Right kidney (tissue), 9 donors: Measurements from ENCODE around the gene TAF1.
"Not testable (repeated sequence)": the region's sequence is repeated elsewhere in the genome, so short reads cannot be mapped to it uniquely, and the experiment has no call there.

Experiments
- DNase-seq: peaks from one replicate; pipeline ENCODE4 v3.0.0-alpha.2; 2016
- long read RNA-seq, 8 donors: transcript quantifications; one replicate each; lab custom pipeline, GENCODE V29; 2026

TAF1 gene
- long read RNA-seq, donor 1: 0 reads
- long read RNA-seq, donor 2, partial matches to known transcripts: 0 of 1 reads
- long read RNA-seq, donor 2, other reads (novel, unspliced or antisense): 0 of 1 reads
- long read RNA-seq, donor 3, full-length matches to known transcripts: 3 of 3 reads
- long read RNA-seq, donor 3, partial matches to known transcripts: 0 of 3 reads
- long read RNA-seq, donor 3, other reads (novel, unspliced or antisense): 0 of 3 reads
- long read RNA-seq, donor 4, partial matches to known transcripts: 18 of 19 reads
- long read RNA-seq, donor 4, other reads (novel, unspliced or antisense): 0 of 19 reads
- long read RNA-seq, donor 5: 0 reads
- long read RNA-seq, donor 6, partial matches to known transcripts: 17 of 18 reads
- long read RNA-seq, donor 6, other reads (novel, unspliced or antisense): 0 of 18 reads
- long read RNA-seq, donor 7, partial matches to known transcripts: 13 of 15 reads
- long read RNA-seq, donor 7, other reads (novel, unspliced or antisense): 0 of 15 reads
- long read RNA-seq, donor 8: 0 reads

- DNase-seq: peak; percentile 64
Observed at GRCh38 chrX:71365875-71366673, at the start of gene TAF1. TAF1 (plus strand) TSS chrX:71366357; CDS start chrX:71366375, 18 bp downstream.

GRCh38 chrX:71316959-71317358 lies 49.2 kb upstream of the TAF1 start:
- not testable (repeated sequence) for DNase-seq

DNA sequence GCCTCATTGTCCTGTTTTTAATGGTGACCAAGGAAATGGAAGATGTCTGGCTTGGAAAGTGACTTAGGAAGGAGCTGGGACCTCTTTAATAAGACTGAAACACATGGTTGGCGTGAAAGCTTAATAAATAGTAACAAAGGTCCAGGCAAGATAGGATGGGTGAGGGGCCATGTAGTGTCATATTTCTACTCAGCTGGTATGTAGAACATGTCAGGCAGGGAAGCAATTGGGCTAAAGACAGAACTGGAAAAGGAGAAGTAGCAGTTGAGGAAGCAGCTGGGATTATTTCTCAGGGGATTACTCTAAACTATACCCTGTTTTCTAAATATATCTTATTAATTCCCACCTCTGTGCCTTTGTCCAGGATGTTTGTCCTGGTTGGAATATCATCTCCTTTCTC lies 46.0 kb upstream of the TAF1 start:
- DNase-seq: no peak

- no peak for DNase-seq
Observed at GRCh38 chrX:71321731-71322130, 44.4 kb upstream of the TAF1 start.

DNA sequence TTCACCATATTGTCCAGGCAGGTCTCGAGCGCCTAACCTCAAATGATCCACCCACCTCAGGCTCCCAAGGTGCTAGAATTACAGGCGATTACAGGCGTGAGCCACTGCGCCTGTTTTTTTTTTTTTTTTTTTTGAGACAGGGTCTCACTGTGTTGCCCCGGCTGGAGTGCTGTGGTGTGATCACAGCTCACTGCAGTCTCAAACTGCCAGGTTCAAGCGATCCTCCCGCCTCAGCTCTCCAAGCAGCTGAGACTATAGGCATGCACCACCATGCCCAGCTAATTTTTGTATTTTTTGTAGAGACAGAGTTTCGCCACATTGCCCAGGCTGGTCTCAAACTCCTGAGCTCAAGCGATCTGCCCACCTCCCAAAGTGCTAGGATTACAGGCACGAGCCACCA lies 41.7 kb upstream of the TAF1 start:
- not testable (repeated sequence) for DNase-seq

- no peak for DNase-seq
Observed at GRCh38 chrX:71326394-71326793, 39.8 kb upstream of the TAF1 start.

DNA sequence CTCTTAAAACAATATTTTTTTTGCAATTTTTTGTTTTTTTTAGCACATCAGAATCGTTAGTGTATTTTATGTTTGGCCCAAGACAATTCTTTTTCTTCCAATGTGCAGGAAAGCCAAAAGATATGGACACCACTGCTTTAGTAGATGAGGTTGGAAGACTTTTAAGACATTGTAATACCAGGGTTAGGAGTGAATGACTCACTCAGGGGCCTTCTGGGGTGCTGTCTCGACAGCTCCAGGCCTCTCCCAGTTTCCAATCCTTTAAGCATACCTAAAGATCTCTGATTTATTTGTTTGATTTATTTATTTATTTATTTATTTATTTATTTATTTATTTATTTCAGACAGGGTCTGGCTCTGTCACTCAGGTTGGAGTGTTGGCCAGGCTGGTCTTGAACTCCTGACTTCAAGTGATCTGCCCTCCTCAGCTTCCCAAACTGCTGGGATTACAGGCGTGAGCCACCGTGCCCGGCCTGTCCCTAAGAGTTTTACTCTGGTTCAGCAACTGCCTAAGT lies 16.9 kb upstream of the TAF1 start:
- not testable (repeated sequence) for DNase-seq

DNA sequence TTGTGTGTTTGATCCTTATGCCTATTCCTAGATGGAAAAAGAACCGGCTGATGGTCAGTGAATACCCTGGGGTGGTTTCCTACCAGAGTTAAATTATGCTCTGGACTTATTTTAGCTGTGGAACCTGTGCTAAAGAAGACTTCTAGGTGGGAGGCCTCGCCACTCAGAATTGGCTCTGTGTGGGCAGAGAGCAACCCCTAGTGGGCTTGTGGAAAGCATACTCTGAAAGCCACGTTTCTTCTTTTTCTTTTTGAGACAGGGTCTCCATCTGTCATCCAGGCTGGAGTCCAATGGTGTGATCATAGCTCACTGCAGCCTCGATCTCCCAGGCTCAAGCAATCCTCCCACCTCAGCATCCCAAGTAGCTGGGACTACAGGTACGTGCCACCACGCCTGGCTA lies 16.3 kb upstream of the TAF1 start:
- DNase-seq: not testable (repeated sequence)

DNA sequence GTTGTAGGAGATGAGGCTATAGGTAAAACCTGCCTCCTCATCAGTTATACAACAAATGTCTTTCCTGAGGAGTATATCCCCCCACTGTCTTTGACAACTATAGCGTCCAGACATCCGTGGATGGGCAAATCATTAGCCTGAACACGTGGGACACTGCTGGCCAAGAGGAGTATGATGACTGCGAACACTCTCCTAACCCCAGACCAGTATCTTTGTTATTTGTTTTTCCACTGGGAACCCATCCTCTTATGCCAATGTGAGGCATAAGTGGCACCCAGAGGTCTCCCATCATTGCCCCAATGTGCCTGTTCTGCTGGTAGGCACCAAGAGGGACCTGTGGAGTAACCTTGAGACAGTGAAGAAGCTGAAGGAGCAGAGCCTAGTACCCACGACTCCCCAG lies 13.7 kb upstream of the TAF1 start:
- not testable (repeated sequence) for DNase-seq

DNA sequence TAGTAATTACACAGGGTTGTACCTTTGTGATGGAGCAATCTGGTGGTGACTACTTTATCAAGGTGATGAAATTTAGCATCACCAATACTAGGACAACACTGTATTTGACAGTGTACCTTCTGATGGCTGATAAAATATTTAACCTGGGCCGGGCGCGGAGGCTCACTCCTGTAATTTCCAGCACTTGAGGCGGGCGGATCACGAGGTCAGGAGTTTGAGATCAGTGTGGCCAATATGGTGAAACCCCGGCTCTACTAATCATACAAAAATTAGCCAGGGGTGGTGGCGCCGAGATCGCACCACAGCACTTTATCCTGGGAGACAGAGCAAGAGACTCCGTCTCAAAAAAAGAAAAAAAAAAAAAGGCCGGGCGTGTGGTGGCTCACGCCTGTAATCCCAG lies 1.9 kb upstream of the TAF1 start:
- no peak for DNase-seq

GRCh38 chrX:71365356-71365874 lies 742 bp upstream of the TAF1 start:
- DNase-seq: peak; percentile 2

GRCh38 chrX:71366674-71367256 lies 608 bp downstream of the TAF1 start:
- DNase-seq: peak; percentile 48

GRCh38 chrX:71367396-71367795 lies 1.2 kb downstream of the TAF1 start:
- DNase-seq: peak; percentile 2

DNA sequence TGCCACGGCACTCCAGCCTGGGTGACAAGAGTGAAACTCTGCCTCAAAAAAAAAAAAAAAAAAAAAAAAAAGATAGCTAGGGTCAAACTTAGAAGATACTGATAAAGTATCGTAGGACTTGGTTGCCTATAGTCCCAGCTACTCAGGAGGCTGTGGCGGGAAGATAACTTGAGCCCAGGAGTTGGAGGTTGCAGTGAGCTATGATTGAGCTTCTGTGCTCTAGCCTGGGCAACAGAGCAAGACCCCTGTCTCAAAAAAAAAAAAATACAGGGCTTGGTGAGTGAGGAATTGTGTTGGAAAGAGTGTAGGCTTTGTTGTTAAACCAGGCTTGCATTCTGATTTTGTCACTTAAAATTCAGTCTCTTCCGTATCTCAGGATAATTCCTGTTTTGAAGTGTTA lies 6.2 kb downstream of the TAF1 start:
- DNase-seq: no peak

DNA sequence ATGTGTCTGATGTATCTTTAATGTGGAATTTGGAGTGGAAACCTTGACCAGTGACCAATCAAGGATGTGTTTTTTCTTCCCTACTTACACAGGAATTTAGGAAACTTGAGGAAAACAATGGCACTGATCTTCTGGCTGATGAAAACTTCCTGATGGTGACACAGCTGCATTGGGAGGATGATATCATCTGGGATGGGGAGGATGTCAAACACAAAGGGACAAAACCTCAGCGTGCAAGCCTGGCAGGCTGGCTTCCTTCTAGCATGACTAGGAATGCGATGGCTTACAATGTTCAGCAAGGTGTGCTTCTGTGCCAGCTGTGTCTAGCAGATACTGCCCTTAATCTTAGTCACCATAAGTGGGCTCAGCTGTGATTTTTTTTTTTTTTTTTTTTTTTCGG lies 12.6 kb downstream of the TAF1 start:
- DNase-seq: no peak

DNA sequence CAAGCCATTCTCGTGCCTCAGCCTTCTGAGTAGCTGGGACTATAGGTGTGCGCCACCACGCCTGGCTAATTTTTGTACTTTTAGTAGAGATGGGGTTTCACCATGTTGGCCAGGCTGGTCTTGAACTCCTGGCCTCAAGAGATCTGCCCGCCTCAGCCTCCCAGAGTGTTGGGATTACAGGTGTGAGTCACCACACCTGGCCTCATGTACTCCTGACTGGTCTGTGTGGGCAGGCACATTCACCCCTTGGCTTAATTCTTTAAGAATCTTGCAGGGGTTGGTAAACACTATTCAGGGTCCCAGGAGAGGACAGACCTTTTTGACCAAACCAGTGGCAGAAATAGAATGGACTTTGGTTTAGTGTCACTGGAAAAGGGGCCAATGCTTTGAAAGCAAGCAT lies 25.6 kb downstream of the TAF1 start:
- DNase-seq: not testable (repeated sequence)

GRCh38 chrX:71393919-71394318 lies 27.8 kb downstream of the TAF1 start:
- no peak for DNase-seq

DNA sequence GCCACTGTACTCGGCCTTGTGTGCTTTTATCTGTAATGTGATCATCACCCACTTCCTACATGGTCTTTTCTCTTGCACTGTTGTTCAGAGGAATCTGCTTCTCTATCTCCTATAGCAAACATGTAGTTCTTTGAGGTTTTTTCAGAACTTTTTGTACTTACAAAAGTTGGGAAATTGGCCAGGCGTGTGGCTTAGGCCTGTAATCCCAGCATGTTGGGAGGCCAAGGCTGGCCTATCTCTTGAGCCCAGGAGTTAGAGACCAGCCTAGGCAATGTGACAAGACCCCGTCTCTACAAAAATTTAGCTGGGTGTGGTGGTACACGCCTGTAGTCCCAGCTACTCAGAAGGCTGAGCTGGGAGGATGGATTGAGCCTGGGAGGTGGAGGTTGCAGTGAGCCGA lies 30.4 kb downstream of the TAF1 start:
- DNase-seq: no peak

- no peak for DNase-seq
Observed at GRCh38 chrX:71400710-71401109, 34.6 kb downstream of the TAF1 start.

- not testable (repeated sequence) for DNase-seq
Observed at GRCh38 chrX:71416260-71416659, 50.1 kb downstream of the TAF1 start.

DNA sequence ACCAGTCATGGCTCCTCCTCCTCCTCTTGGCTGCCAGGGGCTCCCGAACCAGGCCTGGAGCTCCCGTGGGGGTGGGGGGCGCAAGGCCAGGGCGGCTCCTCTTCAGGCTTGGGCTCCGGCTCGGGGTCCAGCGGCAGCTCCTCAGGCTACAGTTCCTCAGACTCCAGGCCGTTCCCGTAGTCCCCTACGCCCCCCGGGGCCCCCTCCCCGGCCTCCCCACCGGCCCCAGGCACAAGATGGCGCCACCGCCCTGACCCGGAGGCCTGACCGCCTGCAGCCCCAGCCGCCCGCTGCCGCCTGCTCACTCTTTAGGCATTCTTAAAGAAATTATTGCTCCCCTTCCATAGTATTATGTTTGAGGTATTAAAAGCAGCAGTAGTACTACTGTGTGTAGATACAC lies 54.5 kb downstream of the TAF1 start:
- DNase-seq: no peak

GRCh38 chrX:71432733-71433132 lies 66.6 kb downstream of the TAF1 start:
- DNase-seq: no peak
